Kidney (tissue), 14 donors: Measurements from ENCODE around the gene ESYT1. TPM values are rescaled to one million over a fixed set of nuclear protein-coding genes. Genes with fewer than 3 reads are reported as not detected.

Experiments used
- DNase-seq, 5 donors: peaks; one replicate each; pipeline ENCODE4 v3.0.0-alpha.2; 2013 to 2020
- FAIRE-seq: peaks from 2 replicates; lab custom pipeline; 2012; peaks lifted over from hg19 to GRCh38; lab: Jason Lieb, UNC
- H3K27ac ChIP-seq, 2 donors: one replicate each; pipeline ENCODE4 v1.7.0; 2013; ENCODE audit warnings: low read depth in 2 of 2, low read length in 2 of 2, inconsistent platforms in 1 of 2
- H3K27me3 ChIP-seq: one replicate; pipeline ENCODE4 v1.7.1; 2013; ENCODE audit warnings: low read length, inconsistent platforms; ENCODE audit not compliant: control insufficient read depth, insufficient read depth
- H3K36me3 ChIP-seq, 3 donors: one replicate each; pipeline versions ENCODE4 v1.7.0 to v1.7.1; 2013; ENCODE audit warnings: low read length in 3 of 3, control low read depth in 1 of 3, inconsistent platforms in 1 of 3; ENCODE audit not compliant: insufficient read depth in 3 of 3, control insufficient read depth in 2 of 3
- H3K4me1 ChIP-seq, 3 donors: one replicate each; pipeline versions ENCODE4 v1.7.0 to v1.7.1; 2013; ENCODE audit warnings: low read length in 3 of 3, inconsistent platforms in 1 of 3, low read depth in 1 of 3; ENCODE audit not compliant: control insufficient read depth in 2 of 3, insufficient read depth in 2 of 3
- H3K4me3 ChIP-seq, 3 donors: one replicate each; pipeline versions ENCODE4 v1.7.0 to v1.8.1; 2013; ENCODE audit warnings: low read length in 3 of 3, control low read depth in 1 of 3, inconsistent platforms in 1 of 3
- H3K9ac ChIP-seq, 3 donors: one replicate each; pipeline versions ENCODE4 v1.7.0 to v1.7.1; 2013; ENCODE audit warnings: low read length in 3 of 3, control low read depth in 1 of 3, inconsistent platforms in 1 of 3
- H3K9me3 ChIP-seq, 3 donors: one replicate each; pipeline versions ENCODE4 v1.7.0 to v1.7.1; 2013; ENCODE audit warnings: low read length in 3 of 3, control low read depth in 1 of 3, inconsistent platforms in 1 of 3; ENCODE audit not compliant: control insufficient read depth in 2 of 3, insufficient read depth in 1 of 3
- intact Hi-C: fragments of 100-400 bp; cut with DNase I; formaldehyde crosslinking; loops from one replicate; pipeline ENCODE4 v1.11.1; 2022
- polyA plus RNA-seq: library from polyadenylated mRNA; stranded (reverse); fragments of 350-450 nt; fragmentation: Illumina TruSeq; extraction: RNeasy Lipid Tissue Mini Kit (QIAGEN cat#74804); gene quantifications from one replicate; pipeline ENCODE4 v1.2.3, GENCODE V29; 2014; ENCODE audit warnings: low read depth, low replicate concordance; ENCODE audit not compliant: insufficient read depth
- total RNA-seq: library from RNA; stranded (reverse); fragmentation: NEBNext Ultra II Directional; extraction: Animal tissue kit (Norgen Biotek cat#: 25700); gene quantifications from one replicate; pipeline ENCODE4 v1.2.1, GENCODE V29; 2021
- TF ChIP-seq, protein P1 (sequence below): IDR thresholded peaks from 3 replicates; pipeline ENCODE4 v1.5.1; 2012; ENCODE audit warnings: mild to moderate bottlenecking, moderate library complexity, borderline replicate concordance; ENCODE audit not compliant: insufficient read depth; ENCODE audit errors: extremely low read depth
- donor health status: control.
- donor health status: control.
- donor health status: control.
- donor health status: control.
- donor health status: control.
- donor health status: DM: yes; HTN: yes; CAD: no.
- donor health status: Normal renal cell carcinoma (clear cell type).

The ESYT1 gene
- total and polyA plus RNA-seq, 2 donors from 2014 or later = 40.4 to 104 TPM

GRCh38 chr12:56143217-56143616, 15.2 kb downstream of the ESYT1 start:
- Histone ChIP-seq H3K36me3 (peaks cover 2 to 26% (median 21%) of the 10 kb centered on the region in 3 donors), H3K4me1 (peaks cover 0 to 7% (median 2%) of the 10 kb centered on the region in 3 donors), H3K27ac (no peak overlapping the region), H3K4me3 (no peak overlapping the region), H3K27me3 (no peaks in the 10 kb centered on the region), H3K9ac (no peak overlapping the region), H3K9me3 (no peaks in the 10 kb centered on the region)
- no peak for FAIRE-seq
- TF ChIP-seq, protein P1, sequence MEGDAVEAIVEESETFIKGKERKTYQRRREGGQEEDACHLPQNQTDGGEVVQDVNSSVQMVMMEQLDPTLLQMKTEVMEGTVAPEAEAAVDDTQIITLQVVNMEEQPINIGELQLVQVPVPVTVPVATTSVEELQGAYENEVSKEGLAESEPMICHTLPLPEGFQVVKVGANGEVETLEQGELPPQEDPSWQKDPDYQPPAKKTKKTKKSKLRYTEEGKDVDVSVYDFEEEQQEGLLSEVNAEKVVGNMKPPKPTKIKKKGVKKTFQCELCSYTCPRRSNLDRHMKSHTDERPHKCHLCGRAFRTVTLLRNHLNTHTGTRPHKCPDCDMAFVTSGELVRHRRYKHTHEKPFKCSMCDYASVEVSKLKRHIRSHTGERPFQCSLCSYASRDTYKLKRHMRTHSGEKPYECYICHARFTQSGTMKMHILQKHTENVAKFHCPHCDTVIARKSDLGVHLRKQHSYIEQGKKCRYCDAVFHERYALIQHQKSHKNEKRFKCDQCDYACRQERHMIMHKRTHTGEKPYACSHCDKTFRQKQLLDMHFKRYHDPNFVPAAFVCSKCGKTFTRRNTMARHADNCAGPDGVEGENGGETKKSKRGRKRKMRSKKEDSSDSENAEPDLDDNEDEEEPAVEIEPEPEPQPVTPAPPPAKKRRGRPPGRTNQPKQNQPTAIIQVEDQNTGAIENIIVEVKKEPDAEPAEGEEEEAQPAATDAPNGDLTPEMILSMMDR = no peak
- intact Hi-C loops = no loop called here
- no peak for DNase-seq

DNA sequence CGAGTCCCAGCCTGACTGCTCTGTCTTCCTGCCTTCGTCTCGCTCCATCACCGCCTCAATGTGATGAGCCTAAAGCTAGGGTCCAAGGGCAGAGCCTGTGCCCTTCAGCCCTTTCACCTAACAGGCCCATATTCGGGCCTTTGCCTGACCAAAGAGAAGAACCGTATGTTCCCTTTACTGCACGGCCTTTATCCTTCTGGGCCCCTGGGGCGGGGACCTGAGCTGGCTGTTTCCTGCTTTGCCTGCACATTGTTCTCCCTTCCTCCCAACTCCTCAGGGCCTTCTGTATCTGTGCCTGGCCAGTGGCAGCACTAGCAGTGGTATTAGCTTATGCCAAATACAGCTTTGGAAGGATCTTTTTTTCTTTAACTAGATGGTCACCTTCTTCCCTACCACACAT, 15.8 kb downstream of the ESYT1 start:
- H3K4me1 ChIP-seq = peaks cover 0 to 7% (median 2%) of the 10 kb centered on the region in 3 donors
- H3K36me3 ChIP-seq = peaks cover 2 to 23% (median 21%) of the 10 kb centered on the region in 3 donors
- FAIRE-seq (no peak), DNase-seq (peak in 1 of 5 donors; percentile 59)
- H3K27me3 ChIP-seq = no peaks in the 10 kb centered on the region
- H3K9me3 ChIP-seq = no peaks in the 10 kb centered on the region
- intact Hi-C loops = no loop called here
- TF ChIP-seq, protein P1 = no peak
- peak overlapping the region in 1 of 2 donors; percentile 57 for H3K27ac ChIP-seq
- no peak overlapping the region for H3K4me3 ChIP-seq
- H3K9ac ChIP-seq = no peak overlapping the region

DNA sequence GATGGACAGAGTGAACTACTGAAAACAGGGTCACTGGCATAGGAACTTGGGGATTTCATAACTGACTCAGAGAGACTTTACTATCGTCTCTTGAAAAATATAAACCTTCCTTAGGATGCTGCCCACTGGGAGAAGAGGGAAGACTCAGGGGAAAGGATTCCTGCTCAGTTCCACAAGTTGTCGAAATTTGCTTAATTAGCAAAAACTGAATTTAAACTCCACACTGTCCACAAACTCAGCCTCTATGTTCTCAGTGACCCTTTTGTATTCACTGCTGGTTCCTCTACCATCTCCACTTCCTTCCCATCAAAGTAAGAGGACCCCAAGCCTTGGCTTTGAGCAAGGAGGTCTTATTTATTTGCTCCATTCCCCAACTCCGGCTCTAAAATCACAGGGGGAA, 17.1 kb downstream of the ESYT1 start:
- Histone ChIP-seq H3K9me3 (no peaks in the 10 kb centered on the region), H3K4me3 (no peak overlapping the region), H3K4me1 (peaks cover 0 to 7% (median 2%) of the 10 kb centered on the region in 3 donors), H3K36me3 (peaks cover 2 to 22% (median 21%) of the 10 kb centered on the region in 3 donors), H3K9ac (no peak overlapping the region), H3K27me3 (no peaks in the 10 kb centered on the region), H3K27ac (no peak overlapping the region)
- FAIRE-seq (no peak), DNase-seq (no peak)
- intact Hi-C loops = no loop called here
- TF ChIP-seq, protein P1 = no peak
